ENCODE results near the gene HIGD2A. TPM values are rescaled to one million over a fixed set of nuclear protein-coding genes. Genes with fewer than 3 reads are reported as not detected.

Gene HIGD2A
- total and polyA plus RNA-seq, 9 of the 15 experiments (the other 6 are each of a cell fraction or from before 2014, with no cell fraction given) = 94.7 to 264 (median 163) TPM

DNA sequence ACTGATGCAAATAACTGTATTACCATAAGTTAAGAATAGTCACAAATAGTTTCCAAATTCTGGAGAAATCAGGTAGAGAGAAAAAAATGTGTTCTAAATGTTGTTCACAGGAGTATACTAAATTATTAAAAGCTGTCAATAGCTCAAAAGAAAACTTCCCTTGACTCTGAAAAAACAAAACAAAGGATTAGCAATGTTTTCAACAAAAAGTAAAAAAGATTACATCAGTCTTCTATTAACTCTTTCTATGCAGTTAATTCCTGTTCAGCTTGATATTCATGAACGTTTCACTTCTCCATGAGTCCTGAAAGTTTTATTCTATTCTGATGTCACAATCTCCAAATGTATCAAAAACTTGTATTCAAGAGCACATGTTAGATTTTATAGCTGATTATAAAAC lies 37.2 kb downstream of the HIGD2A start:
- H3K4me2 ChIP-seq (ENCODE audit: insufficient read depth, low read length) = no peak overlapping the region
- intact Hi-C loops (cut with micrococcal nuclease) (no loop called here), in situ Hi-C loops (cut with MboI) (no loop called here)
- H3K27me3 ChIP-seq (ENCODE audit: control insufficient read depth in 2 of 2, insufficient read depth in 2 of 2, low read length in 2 of 2) = no peaks in the 10 kb centered on the region
- no TSS peak for BruUV-seq (replicated peaks)
- peaks cover 2% of the 10 kb centered on the region; the same call in 1 of the 2 replicates for H3K9me3 ChIP-seq (replicated peaks; ENCODE audit: control insufficient read depth, insufficient read depth, low read depth, low read length)
- no peak overlapping the region for H3K4me3 ChIP-seq
- TF ChIP-seq MTA3 (IDR thresholded peaks at IDR 0.05; ENCODE audit: borderline replicate concordance) (no peak), NFXL1 (CRISPR knock-in tag; IDR thresholded peaks at IDR 0.05) (no peak), KLF16 (IDR thresholded peaks at IDR 0.05) (no peak), ELF2 (CRISPR knock-in tag; IDR thresholded peaks at IDR 0.05) (no peak), ZNF354B (CRISPR knock-in tag; IDR thresholded peaks at IDR 0.05) (no peak), ZNF274 (IDR thresholded peaks at IDR 0.05; ENCODE audit: borderline replicate concordance, low read depth, low read length) (no peak), FOS (IDR thresholded peaks at IDR 0.05; ENCODE audit: extremely low read depth, insufficient read length) (no peak), SETDB1 (IDR thresholded peaks at IDR 0.05; ENCODE audit: low read length) (no peak), HMGN3 (IDR thresholded peaks at IDR 0.05; ENCODE audit: borderline replicate concordance, extremely low read depth, insufficient read length, low read depth, low read length) (no peak), ZC3H11A (IDR thresholded peaks at IDR 0.05; ENCODE audit: low read depth, low read length) (no peak), ZNF184 (CRISPR knock-in tag; IDR thresholded peaks at IDR 0.05) (no peak)
- TF ChIP-seq, protein P1, sequence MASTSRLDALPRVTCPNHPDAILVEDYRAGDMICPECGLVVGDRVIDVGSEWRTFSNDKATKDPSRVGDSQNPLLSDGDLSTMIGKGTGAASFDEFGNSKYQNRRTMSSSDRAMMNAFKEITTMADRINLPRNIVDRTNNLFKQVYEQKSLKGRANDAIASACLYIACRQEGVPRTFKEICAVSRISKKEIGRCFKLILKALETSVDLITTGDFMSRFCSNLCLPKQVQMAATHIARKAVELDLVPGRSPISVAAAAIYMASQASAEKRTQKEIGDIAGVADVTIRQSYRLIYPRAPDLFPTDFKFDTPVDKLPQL (IDR thresholded peaks at IDR 0.05; ENCODE audit: extremely low read depth, insufficient read length) = no peak
- TF ChIP-seq, protein P2, sequence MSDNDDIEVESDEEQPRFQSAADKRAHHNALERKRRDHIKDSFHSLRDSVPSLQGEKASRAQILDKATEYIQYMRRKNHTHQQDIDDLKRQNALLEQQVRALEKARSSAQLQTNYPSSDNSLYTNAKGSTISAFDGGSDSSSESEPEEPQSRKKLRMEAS (CRISPR knock-in tag; IDR thresholded peaks at IDR 0.05) = no peak
- TF ChIP-seq, protein P3, sequence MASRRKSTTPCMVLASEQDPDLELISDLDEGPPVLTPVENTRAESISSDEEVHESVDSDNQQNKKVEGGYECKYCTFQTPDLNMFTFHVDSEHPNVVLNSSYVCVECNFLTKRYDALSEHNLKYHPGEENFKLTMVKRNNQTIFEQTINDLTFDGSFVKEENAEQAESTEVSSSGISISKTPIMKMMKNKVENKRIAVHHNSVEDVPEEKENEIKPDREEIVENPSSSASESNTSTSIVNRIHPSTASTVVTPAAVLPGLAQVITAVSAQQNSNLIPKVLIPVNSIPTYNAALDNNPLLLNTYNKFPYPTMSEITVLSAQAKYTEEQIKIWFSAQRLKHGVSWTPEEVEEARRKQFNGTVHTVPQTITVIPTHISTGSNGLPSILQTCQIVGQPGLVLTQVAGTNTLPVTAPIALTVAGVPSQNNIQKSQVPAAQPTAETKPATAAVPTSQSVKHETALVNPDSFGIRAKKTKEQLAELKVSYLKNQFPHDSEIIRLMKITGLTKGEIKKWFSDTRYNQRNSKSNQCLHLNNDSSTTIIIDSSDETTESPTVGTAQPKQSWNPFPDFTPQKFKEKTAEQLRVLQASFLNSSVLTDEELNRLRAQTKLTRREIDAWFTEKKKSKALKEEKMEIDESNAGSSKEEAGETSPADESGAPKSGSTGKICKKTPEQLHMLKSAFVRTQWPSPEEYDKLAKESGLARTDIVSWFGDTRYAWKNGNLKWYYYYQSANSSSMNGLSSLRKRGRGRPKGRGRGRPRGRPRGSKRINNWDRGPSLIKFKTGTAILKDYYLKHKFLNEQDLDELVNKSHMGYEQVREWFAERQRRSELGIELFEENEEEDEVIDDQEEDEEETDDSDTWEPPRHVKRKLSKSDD (conservative IDR thresholded peaks at IDR 0.05; ENCODE audit: low read length) = no peak
- TF ChIP-seq, protein P4, sequence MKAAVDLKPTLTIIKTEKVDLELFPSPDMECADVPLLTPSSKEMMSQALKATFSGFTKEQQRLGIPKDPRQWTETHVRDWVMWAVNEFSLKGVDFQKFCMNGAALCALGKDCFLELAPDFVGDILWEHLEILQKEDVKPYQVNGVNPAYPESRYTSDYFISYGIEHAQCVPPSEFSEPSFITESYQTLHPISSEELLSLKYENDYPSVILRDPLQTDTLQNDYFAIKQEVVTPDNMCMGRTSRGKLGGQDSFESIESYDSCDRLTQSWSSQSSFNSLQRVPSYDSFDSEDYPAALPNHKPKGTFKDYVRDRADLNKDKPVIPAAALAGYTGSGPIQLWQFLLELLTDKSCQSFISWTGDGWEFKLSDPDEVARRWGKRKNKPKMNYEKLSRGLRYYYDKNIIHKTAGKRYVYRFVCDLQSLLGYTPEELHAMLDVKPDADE (conservative IDR thresholded peaks at IDR 0.05; ENCODE audit: control insufficient read depth, low read depth, low read length) = no peak
- WGBS (ENCODE audit: insufficient coverage, low coverage, missing lambda C conversion rate) = 14% methylated on average over 1 of the region's 1 CpG
- FAIRE-seq (no peak), DNase-seq (ENCODE audit: extremely low read depth in 1 of 4, low spot score in 3 of 4) (no peak), ATAC-seq (no peak)
- no peak overlapping the region for H3K9ac ChIP-seq (ENCODE audit: insufficient read depth in 1 of 2, low read depth in 2 of 2, low read length in 2 of 2)
- no peaks in the 10 kb centered on the region for H4K20me1 ChIP-seq (replicated peaks; ENCODE audit: control insufficient read depth, insufficient read depth, low read length)
- H3K36me3 ChIP-seq (ENCODE audit: control insufficient read depth, insufficient read depth, low read length) = no peaks in the 10 kb centered on the region
- CTCF ChIA-PET (ENCODE audit: low intra/inter-chr PET ratio) = interaction anchor here (0.6 kb wide), 1 partner anchor 10 kb away, joined by 5 read pairs; the partner anchor contains the start of gene CLTB
- POLR2A ChIA-PET = interaction anchor here (0.8 kb wide), 1 partner anchor 10 kb away, joined by 4 read pairs; the partner anchor contains the start of gene CLTB
- no peaks in the 10 kb centered on the region for H3K79me2 ChIP-seq (ENCODE audit: control insufficient read depth, insufficient read depth, low read length)
- no peaks in the 10 kb centered on the region for H3K9me1 ChIP-seq (ENCODE audit: control insufficient read depth, insufficient read depth, low read length)
- no peak overlapping the region for H3K27ac ChIP-seq (ENCODE audit: extremely low read depth, low read depth, low read length)
- H3K4me1 ChIP-seq (replicated peaks in 1 of 2; ENCODE audit: control insufficient read depth in 2 of 2, insufficient read depth in 2 of 2, low read length in 2 of 2) = no peaks in the 10 kb centered on the region; a peak in 2 of 5 replicates
- H2AFZ ChIP-seq (ENCODE audit: low read depth, low read length) = no peak overlapping the region
